ENCODE measurements around the gene HAVCR2.
"Not testable (repeated sequence)": the region's sequence is repeated elsewhere in the genome, so short reads cannot be mapped to it uniquely, and the experiment has no call there.

The HAVCR2 gene

DNA sequence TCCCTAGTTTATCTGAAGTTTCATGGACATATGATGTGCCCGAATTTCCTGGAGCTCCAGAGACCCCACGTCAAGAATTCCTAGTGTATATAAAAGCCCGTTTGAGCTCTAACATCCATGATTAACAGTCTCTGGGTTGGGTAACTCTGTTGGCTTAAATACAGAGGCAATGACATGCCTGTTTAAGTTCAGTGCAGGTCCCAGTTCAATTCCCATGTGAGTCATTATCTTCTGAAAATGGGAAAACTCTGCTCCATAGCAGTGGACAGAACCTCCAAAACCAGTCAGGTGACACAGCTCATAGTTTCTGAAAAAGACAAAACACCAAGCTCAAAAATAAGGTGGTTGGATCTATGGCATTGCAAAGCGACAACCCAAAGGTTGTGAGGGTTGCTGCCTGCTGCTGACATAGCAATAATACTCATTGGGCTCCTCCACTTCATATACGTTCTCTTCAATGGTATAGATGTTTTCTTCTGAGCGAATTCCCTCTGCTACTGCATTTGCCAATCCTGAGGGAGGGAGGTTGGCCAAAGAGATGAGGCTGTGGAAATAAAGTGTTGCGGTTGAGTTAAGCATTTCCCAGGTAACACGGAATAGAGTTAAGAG is 22.0 kb downstream of the HAVCR2 start:
- DNase-seq, result no peak

DNA sequence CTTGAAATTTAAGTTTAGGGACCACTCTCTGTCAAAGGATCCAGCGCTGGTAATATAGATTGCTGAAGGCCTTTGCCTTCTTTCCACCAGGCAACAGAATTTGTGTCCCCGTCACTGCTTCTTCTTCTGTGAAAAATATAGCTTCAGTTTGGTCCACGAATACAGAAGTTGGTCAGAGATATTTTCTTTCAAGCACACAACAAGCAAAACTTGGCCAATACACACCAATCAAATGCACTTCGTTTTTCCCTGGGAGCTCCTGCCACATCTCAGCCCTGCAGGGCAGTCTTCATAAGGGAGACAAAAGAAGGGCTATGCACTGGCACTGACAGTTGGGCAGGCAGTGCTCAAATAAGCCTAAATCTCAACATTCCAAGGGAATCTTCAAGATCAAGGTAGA is 22.9 kb downstream of the HAVCR2 start:
- no peak for DNase-seq

DNA sequence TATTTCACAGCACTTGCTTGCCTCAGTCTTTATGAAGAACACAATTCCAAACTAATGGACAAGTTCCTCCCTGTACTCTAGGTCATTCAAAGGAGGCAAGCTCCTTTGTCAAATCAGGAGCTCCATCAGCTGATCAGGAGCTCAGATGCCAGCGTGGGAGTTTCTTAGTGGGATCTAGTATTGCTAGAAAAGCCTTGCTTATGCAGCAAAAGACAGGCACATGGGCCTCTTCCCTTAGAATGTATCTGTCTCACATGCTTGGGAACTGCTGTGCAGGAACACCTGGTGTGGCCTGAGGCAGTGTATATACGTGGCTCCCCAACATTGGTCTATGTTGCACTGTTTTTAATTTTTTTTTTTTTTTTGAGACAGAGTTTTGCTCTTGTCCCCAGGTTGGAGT is 28.6 kb downstream of the HAVCR2 start:
- DNase-seq, result no peak

DNA sequence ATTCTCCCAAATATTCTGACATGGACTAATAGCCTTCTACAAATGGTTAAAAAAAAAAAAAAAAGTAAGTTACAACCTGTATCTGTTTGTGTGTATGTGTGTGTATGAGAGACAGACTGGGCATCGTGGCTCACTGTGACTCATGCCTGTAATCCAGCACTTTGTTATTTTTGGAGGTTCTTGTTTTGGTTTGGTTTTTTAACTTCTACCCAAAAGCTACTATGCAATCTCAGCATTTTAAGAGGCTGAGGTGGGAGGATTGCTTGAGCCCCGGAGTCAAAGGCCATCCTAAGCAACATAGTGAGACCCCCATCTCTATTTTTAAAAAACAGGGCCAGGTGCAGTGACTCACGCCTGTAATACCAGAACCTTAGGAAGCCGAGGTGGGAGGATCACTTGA is 32.3 kb downstream of the HAVCR2 start:
- no peak for DNase-seq

DNA sequence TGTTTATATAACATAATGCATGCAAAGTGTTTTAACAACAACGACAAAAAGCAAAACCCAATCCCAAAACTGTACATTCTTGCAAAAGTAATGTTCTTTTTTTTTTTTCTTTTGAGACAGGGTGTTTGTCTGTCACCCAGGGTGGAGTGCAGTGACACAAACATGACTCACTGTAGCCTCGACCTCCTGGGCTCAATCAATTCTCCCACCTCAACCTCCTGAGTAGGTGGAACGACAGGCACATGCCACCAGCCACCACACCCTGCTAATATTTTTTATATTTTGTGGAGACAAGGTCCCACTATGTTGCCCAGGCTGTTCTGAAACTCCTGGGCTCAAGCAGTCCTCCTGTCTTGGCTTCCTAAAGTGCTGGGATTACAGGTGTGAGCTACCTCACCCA is 36.3 kb downstream of the HAVCR2 start:
- no peak for DNase-seq

DNA sequence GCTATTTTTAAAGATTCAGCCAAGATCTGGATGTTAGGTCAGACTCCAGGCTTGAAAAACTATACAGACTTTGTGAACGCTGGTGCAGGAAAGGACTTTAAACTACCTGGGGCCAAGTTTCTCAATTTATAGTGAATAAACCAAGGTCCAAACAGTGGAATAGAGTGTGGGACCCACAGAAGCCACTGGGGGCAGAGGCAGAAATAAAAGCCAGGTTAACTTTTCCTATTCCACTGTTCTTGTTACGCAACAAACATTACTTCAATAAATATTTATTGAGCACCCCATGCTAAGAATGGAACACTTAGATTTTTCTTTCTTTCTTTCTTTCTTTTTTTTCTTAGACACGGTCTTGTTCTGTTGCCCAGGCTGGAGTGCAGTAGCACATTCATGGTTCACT is 38.9 kb downstream of the HAVCR2 start:
- no peak for DNase-seq

DNA sequence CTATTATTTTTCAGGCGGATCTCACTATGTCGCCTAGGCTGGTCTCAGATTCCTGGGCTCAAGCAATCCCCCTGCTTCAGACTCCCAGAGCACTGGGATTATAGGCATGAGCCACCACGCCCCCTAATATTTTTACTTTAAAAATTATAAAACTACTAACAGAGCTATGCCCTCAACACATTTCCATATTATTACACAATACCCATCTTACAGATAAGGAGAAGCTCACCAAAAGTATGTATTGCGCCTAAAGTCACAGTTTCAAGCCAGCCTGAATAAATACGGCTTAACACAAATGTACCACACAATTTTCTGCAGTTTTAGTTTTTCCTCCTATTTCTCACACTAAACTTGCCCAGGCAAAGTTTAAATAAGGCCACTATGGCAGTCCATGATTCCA is 40.1 kb downstream of the HAVCR2 start:
- no peak for DNase-seq

DNA sequence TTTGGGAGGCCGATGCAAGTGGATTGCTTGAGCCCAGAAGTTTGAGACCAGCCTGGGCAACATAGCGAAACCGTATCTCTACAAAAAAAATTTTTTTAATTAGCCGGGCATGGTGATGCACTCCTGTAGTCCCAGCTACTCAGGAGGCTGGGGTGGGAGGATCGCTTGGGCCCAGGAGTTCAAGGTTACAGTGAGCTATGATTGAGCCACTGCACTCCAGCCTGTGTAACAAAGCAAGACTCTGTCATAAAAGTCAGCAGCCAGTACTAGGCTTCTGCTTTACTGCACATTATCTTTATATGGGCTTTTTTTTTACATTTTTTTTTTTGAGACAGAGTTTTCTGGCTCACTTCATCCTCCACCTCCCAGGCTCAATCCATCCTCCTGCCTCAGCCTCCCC is 40.5 kb downstream of the HAVCR2 start:
- no peak for DNase-seq

DNA sequence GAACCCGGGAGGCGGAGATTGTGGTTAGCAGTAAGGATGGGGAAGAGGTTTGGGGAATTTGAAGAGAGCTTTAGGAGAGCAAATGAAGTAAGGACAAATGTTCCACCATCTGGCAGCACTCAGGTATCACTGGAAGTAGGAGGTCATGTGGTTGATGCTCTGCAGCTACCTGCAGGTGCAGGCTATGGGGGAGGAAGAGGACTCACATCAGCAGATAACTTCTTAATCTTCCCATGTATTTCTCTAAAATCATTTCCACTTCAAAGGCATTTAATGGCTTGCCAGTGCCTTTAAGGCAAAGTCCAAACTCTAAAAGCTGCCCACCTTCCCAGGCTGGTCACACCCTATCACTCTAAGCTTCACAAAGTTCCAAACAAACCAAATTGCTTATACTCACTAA is 41.8 kb downstream of the HAVCR2 start:
- no peak for DNase-seq

DNA sequence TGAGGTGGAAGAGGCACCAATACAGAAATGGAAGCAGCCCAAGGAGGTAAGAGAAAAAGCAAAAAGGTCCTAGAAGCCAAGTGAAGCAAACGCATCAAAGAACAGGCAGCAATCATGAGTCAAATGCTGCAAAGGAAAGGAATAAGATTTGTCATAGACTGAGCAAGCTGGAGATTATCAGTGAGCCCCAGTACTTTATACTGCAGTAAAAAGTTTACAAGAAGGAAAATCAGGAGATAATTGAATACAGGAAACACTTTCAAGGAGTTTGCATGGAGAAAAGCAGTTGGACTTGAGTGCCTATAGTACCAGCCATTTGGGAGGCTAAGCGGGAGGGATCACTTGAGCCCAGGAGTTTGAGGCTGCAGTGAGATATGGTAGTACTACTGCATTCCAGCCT is 42.8 kb downstream of the HAVCR2 start:
- DNase-seq, result no peak

DNA sequence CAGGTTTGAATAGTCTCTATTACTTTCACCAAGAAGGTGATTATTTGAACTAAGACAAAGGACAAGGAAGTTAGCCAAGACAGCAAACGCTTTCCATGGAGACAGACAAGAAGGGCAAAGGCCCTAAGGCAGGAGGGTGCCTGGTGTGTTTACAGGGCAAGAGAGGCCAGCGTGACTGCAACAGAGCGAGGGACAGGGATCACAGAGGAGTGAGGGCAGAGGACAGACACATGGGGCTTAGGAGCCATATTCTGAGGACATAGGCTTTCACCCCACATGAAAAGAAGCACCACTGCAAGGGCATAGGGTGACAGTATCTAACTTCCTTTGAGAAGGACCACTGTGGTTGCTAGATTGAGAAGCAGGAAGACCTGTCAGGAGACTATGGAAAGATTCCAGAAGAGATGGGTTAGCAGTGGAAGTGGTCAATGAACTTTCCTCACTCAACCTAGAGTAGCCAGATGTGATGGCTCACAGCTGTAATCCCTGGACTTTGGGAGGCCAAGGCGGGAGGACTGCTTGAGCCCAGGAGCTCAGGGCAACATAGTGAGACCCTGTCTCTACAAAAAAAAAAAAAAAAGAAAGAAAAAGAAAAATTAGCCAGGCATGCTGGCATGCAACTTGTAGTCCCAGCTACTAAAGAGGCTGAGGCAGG is 44.9 kb downstream of the HAVCR2 start:
- no peak for DNase-seq

DNA sequence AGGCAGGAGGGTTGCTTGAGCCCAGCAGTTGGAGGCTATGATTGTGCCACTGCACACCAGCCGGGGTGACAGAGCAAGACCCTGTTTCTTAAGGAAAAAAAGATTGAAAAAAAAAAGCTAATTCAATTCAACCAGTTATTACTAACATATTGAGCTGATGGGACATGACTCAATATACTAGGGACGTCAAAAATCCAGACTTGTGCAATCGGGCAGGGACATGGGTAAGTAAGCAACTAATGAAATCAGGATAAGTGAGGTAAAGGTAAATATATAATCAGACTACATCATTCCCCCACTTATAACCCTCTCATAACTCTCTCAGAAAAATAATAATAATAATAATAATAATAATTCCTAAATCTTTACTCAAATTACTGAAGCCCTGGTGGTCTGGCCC is 49.0 kb downstream of the HAVCR2 start:
- no peak for DNase-seq

DNA sequence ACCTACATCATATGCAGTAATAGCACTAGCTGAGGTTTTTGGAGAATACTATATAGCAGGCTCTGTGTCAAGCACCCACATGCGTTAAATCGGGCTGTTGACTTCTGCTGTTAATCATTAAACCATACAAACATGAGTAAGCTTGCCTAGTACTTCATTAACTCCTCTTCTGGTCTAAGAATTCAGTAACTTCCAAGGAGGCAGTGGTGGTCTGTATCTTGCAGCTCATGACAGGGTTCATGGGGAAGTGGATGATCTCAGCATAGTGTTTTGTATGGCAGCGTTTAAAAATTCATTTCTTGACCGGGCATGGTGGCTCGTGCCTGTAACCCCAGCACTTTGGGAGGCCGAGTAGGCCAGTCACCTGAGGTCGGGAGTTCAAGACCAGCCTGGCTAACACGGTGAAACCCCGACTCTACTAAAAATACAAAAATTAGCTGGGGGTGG is 49.7 kb downstream of the HAVCR2 start, which contains the start of gene HAVCR1:
Gene HAVCR1, minus strand, starts transcription at position 24 of the 447 bp plus-strand sequence. CDS start 1,173 bp downstream, outside the sequence.
- DNase-seq, result no peak

DNA sequence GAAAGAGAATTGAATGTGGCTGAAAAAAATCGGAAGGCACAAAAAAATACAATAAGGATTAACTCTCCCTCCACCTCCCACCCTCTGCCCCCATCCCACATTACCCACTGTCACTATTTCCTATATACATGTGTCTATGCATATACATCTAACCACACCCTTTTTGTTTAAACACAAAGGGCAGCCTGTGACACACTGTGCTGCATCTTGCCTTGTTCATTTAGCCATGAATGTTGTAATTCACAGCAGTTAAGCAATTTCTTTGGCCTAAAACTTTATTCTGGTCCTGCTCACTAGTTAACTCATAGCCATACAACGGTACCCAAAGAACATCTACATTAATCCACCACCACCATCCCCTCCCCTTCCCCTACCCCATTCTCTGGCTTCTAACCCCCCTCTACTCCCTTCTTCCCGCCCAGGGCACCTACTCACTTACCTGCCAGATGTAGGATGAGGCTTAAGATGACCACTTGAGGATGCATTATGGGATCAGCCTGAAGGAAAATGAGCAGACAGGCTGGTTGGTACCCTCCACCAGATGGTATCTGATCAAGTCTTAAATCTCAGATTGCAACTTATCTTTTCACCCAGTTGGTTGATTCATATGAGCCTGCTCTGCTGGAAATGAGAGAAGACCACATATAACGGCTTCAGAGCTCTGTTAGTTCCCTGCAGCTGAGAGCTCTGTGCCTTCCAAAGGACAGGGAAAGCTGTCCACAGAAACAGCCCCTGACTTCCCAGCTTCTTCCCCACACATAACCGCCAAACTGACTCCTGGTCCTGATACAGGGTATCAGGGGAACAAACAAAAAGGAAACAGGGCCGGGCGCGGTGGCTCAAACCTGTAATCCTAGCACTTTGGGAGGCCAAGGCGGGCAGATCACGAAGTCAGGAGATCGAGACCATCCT is 51.1 kb downstream of the HAVCR2 start:
- no peak for DNase-seq

DNA sequence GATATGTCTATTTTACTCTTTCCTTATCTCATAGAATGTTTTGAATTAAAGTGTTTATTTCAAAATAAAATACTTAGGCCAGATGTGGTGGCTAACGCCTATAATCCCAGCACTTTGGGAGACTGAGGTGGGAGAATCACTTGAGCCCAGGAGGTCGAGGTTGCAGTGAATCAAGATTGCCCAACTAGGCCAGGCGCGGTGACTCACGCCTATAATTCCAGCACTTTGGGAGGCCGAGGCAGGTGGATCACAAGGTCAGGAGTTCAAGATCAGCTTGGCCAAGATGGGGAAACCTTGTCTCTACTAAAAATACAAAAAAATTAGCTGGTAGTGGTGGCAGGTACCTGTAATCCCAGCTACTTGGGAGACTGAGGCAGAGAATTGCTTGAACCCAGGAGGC is 52.0 kb downstream of the HAVCR2 start:
- not testable (repeated sequence) for DNase-seq

DNA sequence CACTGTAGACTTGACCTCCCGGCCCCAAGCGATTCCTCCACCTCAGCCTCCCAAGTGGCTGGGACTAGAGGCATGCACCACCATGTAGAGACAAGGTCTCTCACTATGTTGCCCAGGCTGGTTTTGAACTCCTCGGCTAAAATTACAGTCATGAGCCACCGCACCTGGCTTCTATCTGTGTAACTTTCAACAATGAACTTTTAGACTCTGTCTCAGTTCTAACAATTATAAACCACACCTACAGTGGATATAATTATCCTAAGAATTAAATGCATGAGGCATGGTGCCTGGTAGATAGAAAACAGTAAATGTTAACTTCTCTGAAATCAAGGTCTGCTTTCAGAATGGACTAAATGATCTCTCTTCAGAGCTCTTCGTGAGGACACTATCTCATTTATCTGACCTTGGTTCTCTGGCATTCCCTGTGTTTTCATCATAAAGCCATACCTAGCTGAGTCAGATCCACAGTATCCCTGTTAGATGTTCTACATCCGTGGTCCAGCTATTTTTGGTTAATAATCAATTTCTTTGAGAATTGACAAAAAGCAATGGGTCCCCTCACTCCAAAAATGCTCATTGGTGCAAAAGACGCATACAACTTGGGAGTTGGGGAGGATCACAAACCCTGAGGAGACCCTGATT is 57.1 kb downstream of the HAVCR2 start:
- DNase-seq, result no peak

DNA sequence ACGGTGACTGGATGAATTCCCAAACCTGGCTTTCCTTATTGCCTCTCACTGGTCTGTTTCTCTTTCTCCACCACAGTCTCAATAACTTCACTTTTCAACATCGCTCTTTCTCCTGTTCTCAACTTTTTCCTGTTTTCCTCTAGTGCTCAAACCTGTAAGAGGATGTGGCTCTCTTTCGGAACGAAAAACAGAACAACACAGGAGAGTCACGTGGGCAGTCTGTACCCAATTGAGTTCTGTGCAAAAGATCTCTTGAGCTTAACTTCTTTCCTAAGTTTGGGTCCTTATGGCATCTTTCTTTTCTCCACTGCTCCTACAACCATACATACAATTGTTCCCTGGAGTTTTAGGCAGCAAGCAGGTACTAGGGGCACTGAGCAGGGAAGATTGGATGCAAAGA is 58.8 kb downstream of the HAVCR2 start:
- no peak for DNase-seq

DNA sequence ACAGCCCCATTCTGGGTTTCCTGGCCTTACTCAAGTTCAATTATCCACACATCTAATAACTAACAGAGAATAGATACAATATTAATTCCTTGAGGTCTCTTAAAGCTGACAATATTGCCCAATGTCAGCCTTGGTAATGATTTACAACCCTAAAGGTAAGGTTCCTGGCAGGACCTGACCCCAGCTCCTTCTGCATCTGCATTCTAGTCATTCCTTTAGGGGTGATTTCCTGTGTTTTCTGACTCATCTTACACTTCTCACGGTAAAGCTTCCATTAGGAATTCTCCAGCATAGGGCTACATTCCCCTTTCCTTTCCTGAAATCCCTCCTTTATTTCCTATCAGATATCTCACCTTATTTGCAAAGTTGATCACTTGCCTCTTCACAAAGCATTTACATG is 59.2 kb downstream of the HAVCR2 start:
- no peak for DNase-seq

DNA sequence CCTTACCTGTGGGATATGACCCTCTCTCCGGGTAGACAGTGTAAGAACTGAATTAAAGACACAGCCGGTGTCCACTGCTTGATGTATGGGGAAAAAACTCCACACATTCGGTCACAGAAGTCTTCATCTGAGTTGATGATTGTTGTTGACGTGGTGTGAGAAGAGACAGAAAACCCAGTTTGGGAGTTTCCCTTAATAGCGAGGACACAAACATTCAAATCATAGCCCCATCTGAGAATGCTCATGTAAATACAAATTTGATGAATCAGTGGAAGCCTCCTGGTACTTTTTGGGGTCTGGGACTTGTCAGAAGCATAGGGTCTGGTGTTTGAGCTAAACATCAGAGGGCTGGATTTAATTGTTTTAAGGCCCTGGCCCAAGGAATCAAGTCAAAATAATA is 60.9 kb downstream of the HAVCR2 start:
- no peak for DNase-seq

DNA sequence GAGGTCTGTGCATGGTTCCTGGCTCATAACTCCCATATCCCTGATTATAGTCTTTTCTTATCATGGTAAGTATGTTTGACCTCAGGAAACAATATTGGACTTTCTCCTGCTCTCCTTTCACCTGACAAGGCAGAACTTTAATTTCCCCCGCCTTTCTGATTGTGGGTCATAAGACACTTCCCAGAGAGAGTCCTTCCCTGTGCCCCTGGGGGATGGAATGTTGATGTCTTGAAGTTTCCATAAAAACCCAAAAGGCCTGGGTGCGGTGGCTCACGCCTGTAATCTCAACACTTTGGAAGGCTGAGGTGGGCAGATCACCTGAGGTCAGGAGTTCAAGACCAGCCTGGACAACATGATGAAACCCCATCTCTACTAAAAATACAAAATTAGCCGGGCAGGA is 61.8 kb downstream of the HAVCR2 start:
- DNase-seq, result not testable (repeated sequence)

DNA sequence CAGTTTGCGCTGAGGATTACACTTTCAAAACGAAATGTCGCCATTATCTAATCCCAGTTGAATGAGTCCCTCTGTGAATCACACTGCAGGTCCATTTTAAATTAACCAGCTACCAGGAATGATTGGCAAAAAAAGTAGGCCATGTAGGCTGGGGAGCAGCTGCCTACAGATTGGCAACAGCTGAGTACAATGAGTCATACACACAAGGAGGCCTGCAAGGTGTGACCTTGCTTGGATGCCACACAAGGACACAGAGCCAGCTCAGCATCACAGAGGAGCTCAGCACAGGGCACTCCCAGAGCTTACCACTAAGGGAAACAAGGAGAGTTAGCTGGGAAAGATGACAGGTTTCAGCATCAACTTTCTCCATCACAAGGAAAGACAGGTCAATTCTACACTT is 62.8 kb downstream of the HAVCR2 start:
- no peak for DNase-seq

DNA sequence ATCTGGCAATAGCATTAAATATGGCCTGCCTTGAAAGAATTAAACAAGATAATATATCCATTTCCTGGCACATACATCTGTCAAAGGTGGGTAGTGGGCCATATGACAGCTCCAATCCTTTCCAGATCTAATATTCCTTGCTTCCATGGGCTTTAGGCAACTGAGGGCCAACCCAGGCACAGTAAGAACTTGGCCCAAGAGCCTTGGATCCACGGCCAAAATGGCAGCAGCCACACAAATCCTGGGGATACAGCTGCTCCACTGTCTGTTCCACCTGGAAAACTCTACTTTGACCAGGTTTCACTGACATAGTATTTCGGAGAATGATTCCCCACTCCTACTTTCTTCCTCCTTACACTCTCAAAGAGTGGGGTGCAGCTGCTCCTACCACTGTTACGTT is 63.2 kb downstream of the HAVCR2 start:
- DNase-seq, result no peak

DNA sequence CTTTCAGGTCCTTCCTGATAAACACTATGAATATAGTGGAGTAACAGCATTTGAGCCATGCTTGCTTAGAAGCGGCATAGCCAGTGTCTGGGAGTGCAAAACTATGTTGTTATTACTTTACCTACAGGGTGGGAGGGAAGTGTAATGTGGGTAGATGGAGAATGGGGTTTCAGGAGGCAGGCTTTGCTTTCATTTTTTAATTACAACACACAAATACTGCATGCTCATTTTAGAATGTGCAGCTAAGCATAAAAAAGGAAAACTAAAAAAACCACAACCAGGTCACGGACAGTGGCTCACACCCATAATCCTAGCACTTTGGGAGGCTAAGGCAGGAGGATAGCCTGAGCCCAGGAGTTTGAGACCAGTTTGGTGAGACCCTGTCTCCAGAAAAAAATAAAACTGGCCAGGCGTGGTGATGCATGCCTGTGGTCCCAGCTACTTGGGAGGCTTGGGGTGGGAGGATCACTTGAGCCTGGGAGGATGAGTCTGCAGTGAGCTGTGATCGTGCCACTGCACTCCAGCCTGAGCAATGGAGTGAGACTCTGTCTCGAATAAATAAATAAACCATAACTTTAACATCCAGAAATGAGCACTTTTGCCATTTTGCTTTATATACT is 70.2 kb downstream of the HAVCR2 start:
- no peak for DNase-seq
